Ovary (tissue), 9 donors: ENCODE measurements around the gene WIPI1. TPM values are rescaled to one million over a fixed set of nuclear protein-coding genes. Genes with fewer than 3 reads are reported as not detected.

Experiments used
- DNase-seq, 5 donors: peaks; one replicate each; pipeline ENCODE4 v3.0.0-alpha.2; 2019 to 2020
- H3K27ac ChIP-seq, 2 donors: fragments of 200-600 bp; one replicate each; pipeline versions ENCODE4 v1.5.1 to v1.8.0; 2019 to 2022
- H3K27me3 ChIP-seq: fragments of 200-600 bp; one replicate; pipeline ENCODE4 v1.8.0; 2022
- H3K36me3 ChIP-seq: fragments of 200-600 bp; sonication (generic); one replicate; pipeline ENCODE4 v1.5.1; 2019
- H3K4me1 ChIP-seq: one replicate; pipeline ENCODE4 v1.8.1; 2013; ENCODE audit warnings: mild to moderate bottlenecking, moderate library complexity; ENCODE audit not compliant: insufficient read depth
- H3K4me3 ChIP-seq: fragments of 200-600 bp; sonication (generic); one replicate; pipeline ENCODE4 v1.5.1; 2017
- H3K9me3 ChIP-seq, 2 donors: fragments of 200-600 bp in 1 of 2; sonication (generic) in 1 of 2; one replicate each; pipeline versions ENCODE4 v1.5.1 to v1.8.1; 2013 to 2019; ENCODE audit warnings: mild to moderate bottlenecking in 1 of 2, moderate library complexity in 1 of 2
- CTCF ChIP-seq, 3 donors: fragments of 450-650 bp in 2 of 3; fragments of 200-600 bp in 1 of 3; IDR thresholded peaks; one replicate each; pipeline versions ENCODE4 v1.5.1 to v1.8.0; 2016 to 2022; ENCODE audit warnings: antibody characterized with exemption in 3 of 3, mild to moderate bottlenecking in 1 of 3
- EP300 ChIP-seq: sonication (generic); formaldehyde crosslinking; IDR thresholded peaks from one replicate; pipeline ENCODE4 v1.6.1; 2017; ENCODE audit warnings: antibody characterized with exemption
- POLR2A ChIP-seq: fragments of 450-650 bp; IDR thresholded peaks from one replicate; pipeline ENCODE4 v1.6.1; 2017; ENCODE audit warnings: antibody characterized with exemption, mild to moderate bottlenecking, moderate library complexity
- WGBS, 3 donors: extraction: QIAGEN DNeasy Blood & Tissue Kit in 1 of 3; methylation state at CpG; one replicate each; pipeline versions ENCODE4 v1.1.5 to v1.1.7; 2013 to 2017; 5-methylcytosine and 5-hydroxymethylcytosine counted together
- intact Hi-C, 4 donors: fragments of 100-400 bp; cut with DNase I; formaldehyde crosslinking; loops; one replicate each; pipeline versions ENCODE4 v1.11.0 to v1.15.1; 2022 to 2023
- polyA plus RNA-seq, 2 donors: library from polyadenylated mRNA; stranded (reverse); fragments of 200-250 nt in 1 of 2; fragments of 350-450 nt in 1 of 2; fragmentation: Illumina TruSeq in 1 of 2; extraction: RNeasy Lipid Tissue Mini Kit (QIAGEN cat#74804) in 1 of 2; gene quantifications; one replicate each; pipeline ENCODE4 v1.2.3, GENCODE V29; 2013 to 2014
- total RNA-seq, 7 donors: library from RNA; depleted of rRNA in 2 of 7; stranded (reverse); fragments of >200 nt in 2 of 7; fragmentation: NEBNext Ultra II Directional in 3 of 7; extraction: Animal tissue kit (Norgen Biotek cat#: 25700) in 3 of 7; gene quantifications; one replicate each; pipeline versions ENCODE4 v1.1.0 to v1.2.4, GENCODE V29; 2016 to 2023
- donor health status: DM: no; HTN: no; CAD: no; lungs with moderate emphysema.
- donor health status: DM: no; HTN: no; CAD: no.
- donor health status: Bipolar disorder and iron deficiency.
- donor health status: DM: yes; HTN: yes; CAD: no.
- donor health status: DM: no; HTN: no; CAD: no.
- donor health status: DM: yes; HTN: yes; CAD: no.

The WIPI1 gene
- total and polyA plus RNA-seq, 9 donors = 15.9 to 53.3 (median 21.3) TPM

- DNase-seq = no peak
- TF ChIP-seq POLR2A = no peak
- TF ChIP-seq EP300 = no peak
- no peak for TF ChIP-seq CTCF (IDR thresholded peaks at IDR 0.05)
- H3K27me3 ChIP-seq = no peaks in the 10 kb centered on the region
- H3K4me3 ChIP-seq = no peak overlapping the region
- WGBS, 3 donors = 92 to 97% (median 93%) methylated on average over 3 of the region's 3 CpGs
- H3K9me3 ChIP-seq = no peaks in the 10 kb centered on the region
- no peak overlapping the region for H3K27ac ChIP-seq
- intact Hi-C loops = no loop called here
- peaks cover 23% of the 10 kb centered on the region for H3K4me1 ChIP-seq
- H3K36me3 ChIP-seq = no peaks in the 10 kb centered on the region
Measured at GRCh38 chr17:68382582-68383085, 74.7 kb downstream of the WIPI1 start.

- Histone ChIP-seq H3K27ac (no peak overlapping the region), H3K36me3 (no peaks in the 10 kb centered on the region), H3K4me1 (peaks cover 25% of the 10 kb centered on the region), H3K27me3 (no peaks in the 10 kb centered on the region), H3K9me3 (no peaks in the 10 kb centered on the region), H3K4me3 (no peak overlapping the region)
- 80 to 83% (median 81%) methylated on average over 15 of the region's 15 CpGs for WGBS, 3 donors
- intact Hi-C loops = no loop called here
- DNase-seq = no peak
- no peak for TF ChIP-seq POLR2A
- TF ChIP-seq CTCF (IDR thresholded peaks at IDR 0.05) = no peak
- no peak for TF ChIP-seq EP300
Measured at GRCh38 chr17:68381076-68381900, 76.0 kb downstream of the WIPI1 start.

GRCh38 chr17:68379692-68380677, 77.3 kb downstream of the WIPI1 start:
- Histone ChIP-seq H3K36me3 (no peaks in the 10 kb centered on the region), H3K4me3 (no peak overlapping the region), H3K27ac (peak overlapping the region; percentile 35 to 95), H3K4me1 (peaks cover 19% of the 10 kb centered on the region), H3K9me3 (no peaks in the 10 kb centered on the region), H3K27me3 (no peaks in the 10 kb centered on the region)
- intact Hi-C loops = no loop called here
- 95 to 96% (median 95%) methylated on average over 11 of the region's 11 CpGs for WGBS, 3 donors
- TF ChIP-seq CTCF (IDR thresholded peaks at IDR 0.05) (no peak), EP300 (no peak), POLR2A (no peak)
- DNase-seq = no peak

GRCh38 chr17:68379177-68379510, 78.2 kb downstream of the WIPI1 start:
- Histone ChIP-seq H3K9me3 (no peaks in the 10 kb centered on the region), H3K4me3 (no peak overlapping the region), H3K27ac (peak overlapping the region; percentile 92 to 95), H3K4me1 (peaks cover 19% of the 10 kb centered on the region), H3K27me3 (no peaks in the 10 kb centered on the region), H3K36me3 (no peaks in the 10 kb centered on the region)
- WGBS, 3 donors = 66 to 71% (median 67%) methylated on average over 3 of the region's 3 CpGs
- no peak for TF ChIP-seq EP300
- TF ChIP-seq POLR2A = no peak
- no peak for DNase-seq
- intact Hi-C loops = no loop called here
